DOHH2 (cell line): Measurements from ENCODE around the gene HNRNPC.

Experiments used
- H3F3A ChIP-seq: fragments of 200-600 bp; sonication (generic), shearing (Covaris generic); 2 replicates; pipeline ENCODE4 v1.6.0; 2016; ENCODE audit warnings: antibody characterized with exemption, mild to moderate bottlenecking; ENCODE audit not compliant: control insufficient read depth, insufficient read depth
- H3K27ac ChIP-seq: fragments of 200-600 bp; sonication (generic); 2 replicates; pipeline ENCODE4 v1.5.1; 2014; ENCODE audit warnings: low read depth, mild to moderate bottlenecking, low read length, moderate library complexity
- H3K27me3 ChIP-seq: fragments of 200-600 bp; sonication (generic); 2 replicates; pipeline ENCODE4 v1.6.1; 2014; ENCODE audit warnings: mild to moderate bottlenecking, low read length, mixed read lengths; ENCODE audit not compliant: control insufficient read depth
- H3K36me3 ChIP-seq: fragments of 200-600 bp; sonication (generic); 2 replicates; pipeline ENCODE4 v1.6.1; 2014; ENCODE audit warnings: mild to moderate bottlenecking, low read length, moderate library complexity, mixed read lengths; ENCODE audit not compliant: control insufficient read depth
- H3K4me1 ChIP-seq: fragments of 200-600 bp; sonication (generic); 2 replicates; pipeline ENCODE4 v1.6.1; 2014; ENCODE audit warnings: mild to moderate bottlenecking, low read length, mixed read lengths; ENCODE audit not compliant: control insufficient read depth
- H3K4me2 ChIP-seq: fragments of 200-600 bp; sonication (generic); 2 replicates; pipeline ENCODE4 v1.6.0; 2014; ENCODE audit warnings: mild to moderate bottlenecking, low read length, moderate library complexity
- H3K4me3 ChIP-seq: fragments of 200-600 bp; sonication (generic); 2 replicates; pipeline ENCODE4 v1.5.1; 2014; ENCODE audit warnings: mild to moderate bottlenecking, low read length, mixed read lengths
- H3K79me2 ChIP-seq: fragments of 200-600 bp; sonication (generic); 2 replicates; pipeline ENCODE4 v1.6.1; 2014; ENCODE audit warnings: mild to moderate bottlenecking, low read length, mixed read lengths; ENCODE audit not compliant: control insufficient read depth
- H3K9me2 ChIP-seq: fragments of 200-600 bp; sonication (generic); replicated peaks from 2 replicates; pipeline ENCODE4 v1.6.1; 2014; ENCODE audit warnings: mild to moderate bottlenecking, low read length, mixed read lengths; ENCODE audit not compliant: control insufficient read depth
- H3K9me3 ChIP-seq: fragments of 200-600 bp; sonication (generic); 2 replicates; pipeline ENCODE4 v1.6.1; 2014; ENCODE audit warnings: antibody characterized with exemption, low read length, mixed read lengths; ENCODE audit not compliant: control insufficient read depth, insufficient read depth
- H4K20me1 ChIP-seq: fragments of 200-600 bp; sonication (generic); 2 replicates; pipeline ENCODE4 v1.6.0; 2014; ENCODE audit warnings: low read depth, mild to moderate bottlenecking, antibody characterized with exemption, low read length, moderate library complexity; ENCODE audit not compliant: control insufficient read depth, insufficient read depth
- EZH2phosphoT487 ChIP-seq: fragments of 200-600 bp; sonication (generic); IDR thresholded peaks from 2 replicates; pipeline ENCODE4 v1.6.1; 2017; ENCODE audit warnings: borderline replicate concordance, mild to moderate bottlenecking, antibody characterized with exemption, low read length, moderate library complexity, mixed read lengths
- TF ChIP-seq, protein P1 (sequence below): fragments of 200-600 bp; sonication (generic); IDR thresholded peaks from one replicate; pipeline ENCODE4 v1.5.1; 2014; ENCODE audit warnings: antibody characterized with exemption, mild to moderate bottlenecking, low read depth, low read length; ENCODE audit not compliant: poor library complexity, severe bottlenecking

HNRNPC gene

DNA sequence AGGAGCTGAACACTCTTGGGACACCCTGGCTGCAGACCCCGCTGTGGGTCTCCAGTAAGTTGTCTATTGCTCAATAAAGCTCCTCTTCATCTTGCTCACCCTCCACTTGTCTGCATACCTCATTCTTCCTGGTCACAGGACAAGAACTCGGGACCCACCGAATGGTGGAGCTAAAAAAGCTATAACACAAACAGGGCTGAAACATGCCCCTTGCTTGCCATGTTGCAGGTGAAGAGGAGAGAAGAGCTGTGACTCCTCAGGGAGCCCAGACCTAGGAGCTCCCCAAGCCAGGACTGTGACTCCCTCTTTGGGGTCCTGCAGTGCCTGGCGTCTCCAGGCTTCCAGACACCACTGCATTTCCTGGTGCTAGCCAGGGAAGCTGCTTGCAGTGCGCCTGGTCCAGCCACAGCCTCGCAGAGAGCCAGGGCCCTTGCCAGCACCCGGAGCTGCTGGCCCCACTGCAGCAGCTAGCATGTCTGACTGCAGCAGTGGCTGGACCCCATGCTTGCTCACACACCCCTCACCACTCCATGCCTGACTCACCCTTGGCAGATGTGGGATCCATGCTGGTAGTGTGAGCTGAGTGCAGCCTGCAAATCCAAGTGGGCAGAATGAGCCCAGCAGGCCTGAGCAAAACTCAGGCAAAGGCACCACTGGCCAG lies 76.2 kb downstream of the HNRNPC start:
- Histone ChIP-seq H3K4me3 (no peak overlapping the region), H3K9me3 (no peaks in the 10 kb centered on the region), H3K79me2 (no peaks in the 10 kb centered on the region), H3K9me2 (no peaks in the 10 kb centered on the region), H3K4me1 (peaks cover 18% of the 10 kb centered on the region), H3K36me3 (no peaks in the 10 kb centered on the region), H3K4me2 (no peak overlapping the region), H3K27me3 (peaks cover 13% of the 10 kb centered on the region; the same call in 1 of the 2 replicates), H3K27ac (no peak overlapping the region), H3F3A (no peaks in the 10 kb centered on the region), H4K20me1 (no peaks in the 10 kb centered on the region)
- TF ChIP-seq, protein P1, sequence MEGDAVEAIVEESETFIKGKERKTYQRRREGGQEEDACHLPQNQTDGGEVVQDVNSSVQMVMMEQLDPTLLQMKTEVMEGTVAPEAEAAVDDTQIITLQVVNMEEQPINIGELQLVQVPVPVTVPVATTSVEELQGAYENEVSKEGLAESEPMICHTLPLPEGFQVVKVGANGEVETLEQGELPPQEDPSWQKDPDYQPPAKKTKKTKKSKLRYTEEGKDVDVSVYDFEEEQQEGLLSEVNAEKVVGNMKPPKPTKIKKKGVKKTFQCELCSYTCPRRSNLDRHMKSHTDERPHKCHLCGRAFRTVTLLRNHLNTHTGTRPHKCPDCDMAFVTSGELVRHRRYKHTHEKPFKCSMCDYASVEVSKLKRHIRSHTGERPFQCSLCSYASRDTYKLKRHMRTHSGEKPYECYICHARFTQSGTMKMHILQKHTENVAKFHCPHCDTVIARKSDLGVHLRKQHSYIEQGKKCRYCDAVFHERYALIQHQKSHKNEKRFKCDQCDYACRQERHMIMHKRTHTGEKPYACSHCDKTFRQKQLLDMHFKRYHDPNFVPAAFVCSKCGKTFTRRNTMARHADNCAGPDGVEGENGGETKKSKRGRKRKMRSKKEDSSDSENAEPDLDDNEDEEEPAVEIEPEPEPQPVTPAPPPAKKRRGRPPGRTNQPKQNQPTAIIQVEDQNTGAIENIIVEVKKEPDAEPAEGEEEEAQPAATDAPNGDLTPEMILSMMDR: no peak

DNA sequence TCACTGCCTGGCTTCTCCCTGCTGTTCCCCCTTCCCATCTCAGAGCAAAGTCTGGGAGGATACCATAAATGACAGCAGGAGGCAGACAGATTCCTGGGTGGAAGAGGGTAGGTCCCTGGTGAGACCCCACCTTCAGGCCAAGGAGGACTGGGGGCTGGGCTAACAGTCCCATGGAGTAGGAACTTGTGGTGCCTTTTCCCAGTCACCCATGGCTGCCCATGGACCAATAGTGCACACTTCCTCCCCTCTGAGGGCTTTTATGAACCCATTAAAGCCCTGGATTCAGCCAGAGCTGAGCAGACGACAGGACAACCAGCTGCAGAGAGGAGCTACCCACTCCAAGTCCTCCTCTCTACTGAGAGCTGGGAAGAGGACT lies 76.8 kb downstream of the HNRNPC start:
- Histone ChIP-seq H3K4me3 (peak overlapping the region; percentile 57), H3K4me2 (peak overlapping the region; percentile 74)

DNA sequence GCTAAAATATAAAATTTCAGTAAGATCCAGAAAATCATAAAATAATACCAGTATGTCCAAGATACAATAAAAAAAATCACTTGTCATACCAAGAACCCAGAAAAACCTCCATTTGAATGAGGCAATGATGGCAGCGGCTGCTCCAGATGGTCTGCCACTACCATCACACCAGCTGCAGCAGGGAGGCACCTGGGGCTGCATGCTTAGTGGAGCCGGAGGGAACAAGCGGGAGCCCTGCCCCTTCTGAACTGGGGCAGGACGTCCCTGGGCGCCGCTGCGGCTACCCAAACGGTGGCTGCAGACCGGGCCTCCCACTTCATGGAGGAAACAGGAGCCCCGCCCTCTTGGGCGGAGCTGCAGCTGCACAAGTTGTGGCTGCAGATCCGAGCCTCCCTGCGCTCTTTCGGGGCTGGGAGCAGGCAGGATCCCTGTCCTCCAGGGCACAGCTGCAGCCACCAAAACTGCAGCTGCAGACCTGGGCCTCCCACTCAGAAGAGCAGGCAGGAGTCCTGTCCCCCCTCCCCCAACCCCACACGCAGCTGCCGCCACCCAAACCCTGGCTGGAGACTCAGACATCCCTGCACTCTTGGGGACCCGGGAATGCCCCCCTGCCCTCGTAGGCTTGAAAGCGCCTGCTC lies 77.3 kb downstream of the HNRNPC start:
- Histone ChIP-seq H3F3A (no peaks in the 10 kb centered on the region), H3K4me1 (peaks cover 18% of the 10 kb centered on the region), H3K79me2 (no peaks in the 10 kb centered on the region), H4K20me1 (no peaks in the 10 kb centered on the region), H3K4me2 (peak overlapping the region; percentile 74), H3K4me3 (peak overlapping the region; percentile 57), H3K9me2 (no peaks in the 10 kb centered on the region), H3K27ac (no peak overlapping the region), H3K27me3 (peaks cover 13% of the 10 kb centered on the region; the same call in 1 of the 2 replicates), H3K9me3 (no peaks in the 10 kb centered on the region), H3K36me3 (no peaks in the 10 kb centered on the region)
- TF ChIP-seq, protein P1: no peak
- no peak for TF ChIP-seq EZH2phosphoT487

More for the DNA sequence above, 76.8 kb downstream of the HNRNPC start:
- Histone ChIP-seq H3K27ac (no peak overlapping the region), H3F3A (no peaks in the 10 kb centered on the region), H3K4me1 (peaks cover 18% of the 10 kb centered on the region), H4K20me1 (no peaks in the 10 kb centered on the region), H3K27me3 (peaks cover 13% of the 10 kb centered on the region; the same call in 1 of the 2 replicates), H3K36me3 (no peaks in the 10 kb centered on the region), H3K9me2 (no peaks in the 10 kb centered on the region), H3K79me2 (no peaks in the 10 kb centered on the region), H3K9me3 (no peaks in the 10 kb centered on the region)
- TF ChIP-seq, protein P1: no peak
- no peak for TF ChIP-seq EZH2phosphoT487
